IMR-90 (cell line): ENCODE data around the gene CFAP299. TPM values are rescaled to one million over a fixed set of nuclear protein-coding genes. Genes with fewer than 3 reads are reported as not detected.

ENCODE experiments used
- ATAC-seq: fragments of 200-7000 bp; cut with Tn5 transposase; 2 replicates; pipeline ENCODE4 v1.9.1; 2020; ENCODE audit warnings: low read depth, mild to moderate bottlenecking, moderate library complexity
- BruUV-seq: library from RNA; stranded (reverse); fragments of 400-500 nt; replicated peaks from 2 replicates; lab custom pipeline; 2021; lab: Mats Ljungman, UMichigan
- CTCF ChIA-PET: fragments of 300-600 bp; formaldehyde crosslinking; extraction: SDS; loops from one replicate; lab custom pipeline; 2021; ENCODE audit warnings: antibody characterized with exemption; lab: Yijun Ruan, JAX
- POLR2A ChIA-PET: fragments of 300-600 bp; sonication (Branson Sonifier 250); formaldehyde crosslinking; loops from one replicate; lab custom pipeline; 2022; ENCODE audit warnings: antibody characterized with exemption; ENCODE audit not compliant: unreplicated experiment; lab: Charles Lee
- DNase-seq: peaks from one replicate; pipeline ENCODE4 v3.0.0; 2013
- H2AFZ ChIP-seq: replicated peaks from 2 replicates; pipeline ENCODE3; 2013; ENCODE audit warnings: low read length, mild to moderate bottlenecking; ENCODE audit not compliant: poor library complexity
- H2AK5ac ChIP-seq: 2 replicates; pipeline ENCODE4 v1.6.1; 2013; ENCODE audit warnings: low read depth, low read length, inconsistent platforms
- H2AK9ac ChIP-seq: replicated peaks from 2 replicates; pipeline ENCODE3; 2013; ENCODE audit warnings: mild to moderate bottlenecking, low read depth, low read length, moderate library complexity; ENCODE audit not compliant: poor library complexity
- H2BK120ac ChIP-seq: 2 replicates; pipeline ENCODE4 v1.6.1; 2013; ENCODE audit warnings: low read depth, low read length, inconsistent platforms
- H2BK15ac ChIP-seq: 3 replicates; pipeline ENCODE4 v1.6.1; 2013; ENCODE audit warnings: low read depth, low read length, inconsistent platforms
- H2BK20ac ChIP-seq: 2 replicates; pipeline ENCODE4 v1.6.1; 2013; ENCODE audit warnings: low read depth, mild to moderate bottlenecking, inconsistent platforms, low read length, moderate library complexity
- H2BK5ac ChIP-seq: 2 replicates; pipeline ENCODE4 v1.6.1; 2013; ENCODE audit warnings: mild to moderate bottlenecking, low read depth, low read length, inconsistent platforms; ENCODE audit not compliant: poor library complexity, severe bottlenecking
- H3K14ac ChIP-seq: replicated peaks from 2 replicates; pipeline ENCODE4 v1.6.1; 2013; ENCODE audit warnings: low read depth, low read length, inconsistent platforms
- H3K18ac ChIP-seq: 2 replicates; pipeline ENCODE4 v1.6.1; 2013; ENCODE audit warnings: low read depth, low read length, control low read depth
- H3K23ac ChIP-seq: 2 replicates; pipeline ENCODE4 v1.6.1; 2013; ENCODE audit warnings: low read depth, low read length, inconsistent platforms
- H3K27ac ChIP-seq: 2 replicates; pipeline ENCODE4 v1.5.1; 2013; ENCODE audit warnings: mild to moderate bottlenecking, control low read depth, low read length; ENCODE audit not compliant: insufficient read depth
- H3K27me3 ChIP-seq: 2 replicates; pipeline ENCODE4 v1.6.1; 2013; ENCODE audit warnings: low read length; ENCODE audit not compliant: control insufficient read depth, insufficient read depth
- H3K36me3 ChIP-seq: 2 replicates; pipeline ENCODE4 v1.6.1; 2013; ENCODE audit warnings: low read length, mixed read lengths; ENCODE audit not compliant: control insufficient read depth, insufficient read depth
- H3K4ac ChIP-seq: 2 replicates; pipeline ENCODE4 v1.6.1; 2013; ENCODE audit warnings: low read depth, low read length, inconsistent platforms
- H3K4me1 ChIP-seq: 2 replicates; pipeline ENCODE4 v1.6.1; 2013; ENCODE audit warnings: low read length, mixed read lengths; ENCODE audit not compliant: control insufficient read depth, insufficient read depth
- H3K4me2 ChIP-seq: 2 replicates; pipeline ENCODE4 v1.6.1; 2013; ENCODE audit warnings: low read depth, mild to moderate bottlenecking, control low read depth, low read length, moderate library complexity
- H3K4me3 ChIP-seq: 2 replicates; pipeline ENCODE4 v1.5.1; 2013; ENCODE audit warnings: low read depth, mild to moderate bottlenecking, control low read depth, low read length, moderate library complexity; ENCODE audit not compliant: insufficient read depth
- H3K56ac ChIP-seq: 2 replicates; pipeline ENCODE4 v1.6.1; 2013; ENCODE audit warnings: low read length, inconsistent platforms; ENCODE audit not compliant: insufficient read depth; ENCODE audit errors: extremely low read depth
- H3K79me1 ChIP-seq, 2 experiments: 2 replicates each; pipeline ENCODE4 v1.6.1; 2013; ENCODE audit warnings: low read length in 2 of 2, inconsistent platforms in 1 of 2, low read depth in 1 of 2
- H3K9ac ChIP-seq: 2 replicates; pipeline ENCODE4 v1.6.1; 2013; ENCODE audit warnings: low read depth, low read length, control low read depth
- H3K9me1 ChIP-seq: 2 replicates; pipeline ENCODE4 v1.6.1; 2013; ENCODE audit warnings: low read length, inconsistent platforms; ENCODE audit not compliant: insufficient read depth
- H3K9me3 ChIP-seq: 2 replicates; pipeline ENCODE4 v1.6.1; 2013; ENCODE audit warnings: low read length; ENCODE audit not compliant: control insufficient read depth, insufficient read depth
- H4K20me1 ChIP-seq: 2 replicates; pipeline ENCODE4 v1.6.1; 2013; ENCODE audit warnings: low read length, inconsistent platforms; ENCODE audit not compliant: insufficient read depth
- H4K5ac ChIP-seq: 2 replicates; pipeline ENCODE4 v1.6.1; 2013; ENCODE audit warnings: mild to moderate bottlenecking, low read depth, low read length, control low read depth
- H4K8ac ChIP-seq, 2 experiments: 2 replicates each; pipeline ENCODE4 v1.6.1; 2013; ENCODE audit warnings: low read depth in 2 of 2, low read length in 2 of 2, control low read depth in 1 of 2, inconsistent platforms in 1 of 2
- H4K91ac ChIP-seq: 2 replicates; pipeline ENCODE4 v1.6.1; 2013; ENCODE audit warnings: low read depth, low read length, inconsistent platforms; ENCODE audit not compliant: insufficient read depth
- MAZ ChIP-seq: IDR thresholded peaks from 2 replicates; pipeline ENCODE4 v1.6.1; 2012; ENCODE audit warnings: low read depth, mild to moderate bottlenecking, low read length, improper control_type of control experiment, moderate library complexity, borderline replicate concordance
- dilution Hi-C: fragments of 300-500 bp; cut with HindIII; formaldehyde crosslinking; loops from one replicate; pipeline ENCODE4 v1.14.3; 2018; ENCODE audit warnings: low sequenced_read_pairs; ENCODE audit not compliant: unreplicated experiment
- in situ Hi-C: fragments of 300-500 bp; cut with MboI; formaldehyde crosslinking; loops from 3 replicates; pipeline ENCODE4 v1.14.3; 2019; ENCODE audit warnings: low sequenced_read_pairs, inconsistent platforms, mixed read lengths
- intact Hi-C: fragments of 100-400 bp; cut with micrococcal nuclease; formaldehyde crosslinking; loops from 2 replicates; pipeline ENCODE4 v1.10.0; 2022
- polyA plus RNA-seq, 3 experiments: library from polyadenylated mRNA; depleted of rRNA; stranded (reverse); fragments of >200 nt; gene quantifications; 2 replicates each; pipeline ENCODE4 v1.2.3, GENCODE V29; 2012; ENCODE audit warnings: low replicate concordance in 1 of 3
- total RNA-seq: library from RNA; depleted of rRNA; stranded (reverse); fragments of >200 nt; gene quantifications from 2 replicates; pipeline ENCODE4 v1.2.3, GENCODE V29; 2012

CFAP299 gene
- total and polyA plus RNA-seq, 2 of the 4 experiments (the other 2 are of a cell fraction), result 1.0 to 1.1 TPM

DNA sequence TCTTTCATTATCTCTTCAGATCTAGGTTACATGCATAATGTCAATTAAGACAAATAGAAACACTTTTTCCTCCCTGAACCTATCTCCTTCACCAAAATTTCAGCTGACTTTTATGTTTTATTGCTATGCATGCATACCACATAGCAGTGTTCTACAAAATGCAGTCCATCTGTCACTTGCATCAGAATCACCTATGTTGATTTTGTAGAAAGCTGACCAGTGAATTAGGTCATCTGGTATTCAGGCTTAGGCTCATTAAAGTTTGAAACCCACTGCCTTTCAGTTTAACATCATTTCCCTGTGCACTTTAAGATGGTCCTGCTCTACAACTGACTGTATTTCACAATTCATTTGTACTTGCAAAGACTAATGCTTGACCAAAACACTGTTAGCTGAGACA is 277.9 kb downstream of the CFAP299 start:
- Histone ChIP-seq H3K4ac (no peak overlapping the region), H3K9me3 (no peaks in the 10 kb centered on the region), H3K9me1 (no peaks in the 10 kb centered on the region)

More for the DNA sequence above, 277.9 kb downstream of the CFAP299 start:
- no peak overlapping the region for H3K18ac ChIP-seq
- no peak for ATAC-seq
- CTCF ChIA-PET, result interaction anchor here (0.6 kb wide), 1 partner anchor 16 kb away, joined by 5 read pairs; no protein-coding TSS in a partner anchor
- intact Hi-C loops, result loop anchor here (10.0 kb wide), 1 partner anchor 249 kb away; no protein-coding TSS in a partner anchor
- DNase-seq, result no peak
- no peak overlapping the region for H2AFZ ChIP-seq
- H3K36me3 ChIP-seq, result no peaks in the 10 kb centered on the region
- TF ChIP-seq MAZ, result no peak
- in situ Hi-C loops, result no loop called here
- no peak overlapping the region for H2BK15ac ChIP-seq
- H3K4me2 ChIP-seq, result no peak overlapping the region
- H4K20me1 ChIP-seq, result no peaks in the 10 kb centered on the region
- H4K5ac ChIP-seq, result no peak overlapping the region
- H4K8ac ChIP-seq, result no peak overlapping the region
- no peak overlapping the region for H2AK9ac ChIP-seq
- H3K14ac ChIP-seq, result no peak overlapping the region
- dilution Hi-C loops, result no loop called here
- H3K23ac ChIP-seq, result no peak overlapping the region
- no peak overlapping the region for H2AK5ac ChIP-seq
- H2BK20ac ChIP-seq, result no peak overlapping the region
- H3K27ac ChIP-seq, result no peak overlapping the region
- no peak overlapping the region for H3K9ac ChIP-seq
- H3K79me1 ChIP-seq, result no peaks in the 10 kb centered on the region
- no peak overlapping the region for H4K91ac ChIP-seq
- H3K56ac ChIP-seq, result no peak overlapping the region
- POLR2A ChIA-PET, result no interaction called here
- BruUV-seq, result no TSS peak
- no peak overlapping the region for H2BK5ac ChIP-seq
- no peak overlapping the region for H3K4me3 ChIP-seq
- no peak overlapping the region for H2BK120ac ChIP-seq
- peaks cover 1% of the 10 kb centered on the region; the same call in 1 of the 2 replicates for H3K27me3 ChIP-seq
- H3K4me1 ChIP-seq, result no peaks in the 10 kb centered on the region; the same call in 1 of the 2 replicates
